Ramos (cell line): ENCODE measurements around the gene DENND1A.

Source experiments
- in situ Hi-C: fragments of 300-500 bp; cut with MboI; formaldehyde crosslinking; loops from one replicate; pipeline ENCODE4 v1.14.3; 2022; ENCODE audit warnings: low sequenced_read_pairs; ENCODE audit not compliant: unreplicated experiment

The DENND1A gene

DNA sequence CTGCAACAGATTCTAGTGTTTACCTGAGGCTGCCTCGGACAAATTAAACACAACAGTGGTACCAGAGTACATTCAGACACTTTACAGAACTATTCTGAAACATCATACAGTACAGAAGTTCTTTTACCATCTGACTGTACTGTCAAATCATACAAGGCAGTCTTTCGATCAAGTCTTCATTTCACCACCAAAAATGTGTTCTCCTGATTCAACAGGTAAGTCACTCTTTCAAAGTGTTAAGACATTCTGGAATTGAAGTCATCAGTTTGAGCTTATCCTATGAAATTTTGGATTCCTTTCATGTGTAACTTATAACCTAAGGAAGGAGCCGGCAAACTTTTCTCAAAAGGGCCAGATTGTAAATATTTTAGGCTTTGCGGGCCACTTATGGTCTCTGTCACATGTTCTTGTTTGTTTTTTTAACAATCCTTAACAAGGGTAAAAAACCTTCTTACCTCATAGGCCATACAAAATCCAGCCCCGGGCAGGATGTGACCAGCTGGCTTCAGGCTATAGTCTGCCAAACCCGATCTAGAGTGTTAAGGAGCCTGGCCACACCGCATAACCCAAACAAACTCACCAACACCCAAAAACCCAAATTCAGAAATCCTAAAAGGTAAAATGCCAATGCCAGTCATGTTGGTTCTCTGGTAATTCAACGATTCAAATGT, 151.6 kb downstream of the DENND1A start:
- in situ Hi-C loops = no loop called here

DNA sequence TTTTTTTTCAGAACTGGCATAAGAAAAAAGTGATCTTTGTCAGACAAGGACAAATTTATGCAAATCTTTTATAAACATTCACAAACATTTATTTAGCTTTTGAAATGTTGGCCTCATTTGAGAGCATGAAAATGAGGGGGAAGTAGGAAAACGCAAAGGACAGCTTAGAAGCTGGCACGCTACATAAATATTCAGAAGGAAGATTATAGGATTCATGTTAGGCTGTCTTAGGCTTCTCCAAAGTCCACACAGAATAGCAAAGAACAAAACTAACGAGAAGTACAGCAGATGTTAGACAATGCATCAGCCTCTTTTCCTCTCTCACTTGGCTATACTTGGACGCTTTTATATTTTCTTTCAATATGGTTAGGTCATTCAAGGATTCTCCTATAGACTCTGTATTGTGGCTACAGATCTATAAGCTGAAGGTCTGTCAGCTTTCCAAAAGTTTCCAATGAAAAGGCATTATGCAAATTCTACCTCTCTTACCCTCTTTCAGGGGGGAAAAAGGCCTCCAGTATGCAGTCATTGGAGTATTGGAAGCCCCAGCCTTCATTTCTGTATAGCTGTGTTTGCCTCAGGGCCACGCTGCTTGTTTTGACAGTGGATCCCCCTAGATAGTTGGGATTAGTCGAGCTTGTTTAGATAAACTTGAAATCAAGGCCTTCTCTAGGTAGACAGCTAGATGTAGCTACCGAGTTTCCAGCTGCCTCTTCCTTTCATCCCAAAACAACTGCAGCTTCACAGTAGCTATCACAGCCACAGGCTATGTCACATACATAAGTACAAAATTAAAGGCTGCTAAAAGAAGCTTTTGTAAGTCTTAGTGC, 153.0 kb downstream of the DENND1A start:
- in situ Hi-C loops = no loop called here

DNA sequence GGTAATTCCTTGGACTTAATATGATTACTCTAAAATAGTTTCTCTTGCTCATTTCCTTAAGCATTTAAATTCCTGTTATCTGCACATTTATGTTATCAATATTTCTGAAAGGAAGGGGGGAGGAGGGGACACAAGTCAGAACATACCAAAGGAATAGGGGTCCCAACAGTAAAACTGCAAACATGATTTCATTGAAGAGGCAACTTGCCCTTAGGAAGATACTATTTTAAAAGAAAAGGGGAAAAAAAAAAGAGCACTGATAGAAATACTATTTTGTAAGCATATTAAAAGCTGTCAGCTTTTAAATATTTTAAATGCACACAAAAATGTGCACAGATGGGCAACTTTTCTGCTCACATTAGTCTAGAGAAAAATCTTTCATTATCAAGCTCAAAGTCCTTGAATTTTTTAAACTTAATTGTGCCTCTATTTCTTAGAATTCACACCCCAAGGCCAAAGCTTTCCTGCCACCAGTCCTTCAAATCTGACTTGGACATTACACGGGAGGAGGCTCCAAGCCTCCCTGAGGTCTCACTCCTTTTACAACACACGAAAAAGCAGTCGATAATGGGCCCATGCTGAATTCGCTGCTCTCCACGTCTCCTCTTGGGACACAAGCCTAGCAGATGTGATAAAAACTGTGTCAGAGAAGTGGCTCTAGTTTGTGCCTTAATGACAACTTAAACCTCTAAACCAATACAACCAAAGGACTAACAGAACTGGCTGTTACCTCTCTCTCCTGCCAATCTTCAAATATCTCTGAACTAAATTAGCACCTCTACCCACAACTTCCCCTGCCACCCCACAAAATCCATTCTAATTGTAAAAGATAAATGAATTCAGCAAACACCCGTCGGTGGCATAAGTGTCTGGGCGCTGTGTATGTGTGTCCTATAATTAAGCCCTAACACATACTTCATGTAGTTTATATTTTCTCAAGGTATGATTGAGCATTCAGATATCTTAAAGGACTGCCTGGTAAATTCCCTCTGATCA, 154.3 kb downstream of the DENND1A start:
- in situ Hi-C loops = no loop called here

DNA sequence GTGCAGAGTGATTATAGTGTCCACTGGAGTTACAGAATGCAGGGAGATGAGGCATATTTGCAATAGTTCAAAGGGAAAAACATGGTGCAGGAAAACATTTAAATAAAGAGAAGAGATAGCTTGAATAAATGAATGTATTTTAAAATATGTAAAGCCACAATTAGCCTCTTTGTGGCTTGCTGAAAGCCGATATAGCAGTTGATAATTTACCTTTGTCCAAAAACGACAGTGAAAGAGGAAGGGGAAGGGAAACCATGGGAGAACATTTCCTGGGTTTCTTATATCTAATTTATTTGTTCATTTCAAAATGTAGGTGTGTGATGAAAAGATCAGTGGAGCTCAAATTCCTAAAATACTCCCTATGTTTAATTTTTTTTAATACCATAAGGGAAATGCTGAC, 156.1 kb downstream of the DENND1A start:
- in situ Hi-C loops = no loop called here

DNA sequence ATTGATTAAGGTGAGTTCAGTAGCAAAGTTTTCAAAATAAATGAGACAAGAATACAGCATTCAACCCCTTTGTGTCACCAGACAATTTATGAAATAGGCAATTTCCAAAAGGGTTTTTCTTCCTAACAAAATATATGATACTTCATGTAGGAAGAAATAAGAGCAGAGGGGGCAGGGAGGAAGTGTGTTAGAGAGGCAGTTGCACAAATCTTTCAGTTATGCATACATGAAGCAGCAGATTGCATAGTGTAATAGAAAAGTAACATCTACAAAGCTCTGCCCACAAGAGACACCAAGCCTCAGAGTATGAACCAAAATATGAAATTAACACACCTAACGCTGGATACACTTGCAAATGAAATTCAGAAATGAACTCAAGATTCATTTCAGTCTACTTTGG, 157.0 kb downstream of the DENND1A start:
- in situ Hi-C loops = no loop called here

DNA sequence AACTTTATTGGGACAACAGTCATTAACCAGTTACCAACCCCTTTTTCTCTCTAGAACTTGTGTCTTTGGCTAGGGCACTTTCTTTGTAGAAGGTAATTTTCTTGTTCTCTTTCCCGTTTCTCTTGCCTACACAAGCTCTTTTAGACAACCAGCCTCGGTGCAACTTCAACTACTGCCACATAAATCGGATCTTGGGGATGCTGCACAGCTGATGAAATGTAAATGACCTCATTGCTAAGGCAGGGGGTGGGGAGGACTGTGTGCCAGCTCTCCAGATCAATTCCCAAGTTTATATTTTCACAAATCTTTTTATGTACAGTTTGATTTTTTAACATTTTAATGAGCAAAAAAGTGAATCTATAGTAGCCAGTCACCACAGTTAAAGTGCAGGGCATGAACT, 157.6 kb downstream of the DENND1A start:
- in situ Hi-C loops = no loop called here

DNA sequence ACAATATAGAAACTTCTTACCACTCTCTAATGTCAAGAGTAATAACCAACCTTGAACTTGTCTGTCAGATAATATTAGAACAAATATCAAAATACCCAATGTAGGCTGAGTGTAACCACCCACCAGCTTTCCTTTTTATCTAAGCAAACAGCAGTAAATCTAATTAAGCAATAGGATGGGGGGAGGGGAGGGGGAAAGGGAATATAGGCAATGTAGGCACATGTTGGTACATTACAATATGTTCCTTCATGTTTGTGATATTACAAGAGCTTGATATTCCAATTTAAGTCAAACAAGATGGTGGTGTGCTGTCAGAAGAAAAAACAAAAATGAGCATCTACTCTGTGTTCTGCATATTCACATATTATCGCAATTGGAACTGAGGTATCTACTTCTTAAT, 158.2 kb downstream of the DENND1A start:
- in situ Hi-C loops = no loop called here

DNA sequence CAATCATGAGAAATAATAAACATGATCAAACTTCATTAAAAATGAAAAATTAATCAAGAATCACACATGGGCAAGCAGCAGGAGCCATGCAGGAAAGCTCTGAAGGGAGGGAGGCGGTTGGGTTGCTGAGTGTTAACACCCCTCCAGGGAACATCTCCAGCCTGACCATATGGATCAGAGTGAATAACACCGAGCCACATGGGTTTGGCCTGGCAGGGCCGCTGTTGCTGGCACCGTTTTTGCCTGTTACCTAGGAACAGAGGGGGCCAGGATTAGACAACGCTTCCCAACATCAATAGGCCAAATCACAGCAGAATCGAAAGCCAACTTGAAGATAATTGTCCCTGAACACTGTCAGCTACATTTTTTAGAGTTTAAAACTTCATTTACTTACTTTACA, 160.2 kb downstream of the DENND1A start:
- in situ Hi-C loops = no loop called here

DNA sequence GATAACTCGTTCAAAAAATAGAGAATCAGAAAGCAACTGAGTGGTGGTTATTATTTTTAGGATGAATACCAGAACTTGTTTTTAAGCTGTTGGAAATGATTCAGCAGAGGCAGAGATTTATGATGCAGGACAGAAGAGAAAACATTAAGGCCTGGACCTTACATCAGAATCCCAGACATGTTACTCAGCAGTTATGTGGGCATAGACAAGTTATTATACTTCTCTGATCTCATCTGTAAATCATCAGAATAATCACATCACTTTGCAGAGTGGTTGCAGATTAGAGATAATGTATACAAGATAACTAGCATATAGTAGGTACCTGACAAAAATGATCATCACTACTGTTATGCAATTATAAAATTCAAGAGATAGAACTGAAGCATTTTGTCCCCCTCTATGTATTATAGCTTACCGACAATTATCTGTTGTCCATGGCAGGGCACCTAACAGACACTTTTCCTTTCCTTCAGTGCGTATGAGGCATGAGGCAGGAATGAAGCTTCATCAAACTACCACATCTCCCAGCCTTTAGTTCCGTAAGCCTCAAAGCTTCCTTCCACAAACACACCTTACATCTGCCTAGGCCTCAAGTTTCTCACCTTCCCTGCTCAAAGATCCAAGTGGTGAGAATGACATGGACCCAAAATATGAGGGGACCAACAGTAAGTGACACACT, 165.9 kb downstream of the DENND1A start:
- in situ Hi-C loops = no loop called here

DNA sequence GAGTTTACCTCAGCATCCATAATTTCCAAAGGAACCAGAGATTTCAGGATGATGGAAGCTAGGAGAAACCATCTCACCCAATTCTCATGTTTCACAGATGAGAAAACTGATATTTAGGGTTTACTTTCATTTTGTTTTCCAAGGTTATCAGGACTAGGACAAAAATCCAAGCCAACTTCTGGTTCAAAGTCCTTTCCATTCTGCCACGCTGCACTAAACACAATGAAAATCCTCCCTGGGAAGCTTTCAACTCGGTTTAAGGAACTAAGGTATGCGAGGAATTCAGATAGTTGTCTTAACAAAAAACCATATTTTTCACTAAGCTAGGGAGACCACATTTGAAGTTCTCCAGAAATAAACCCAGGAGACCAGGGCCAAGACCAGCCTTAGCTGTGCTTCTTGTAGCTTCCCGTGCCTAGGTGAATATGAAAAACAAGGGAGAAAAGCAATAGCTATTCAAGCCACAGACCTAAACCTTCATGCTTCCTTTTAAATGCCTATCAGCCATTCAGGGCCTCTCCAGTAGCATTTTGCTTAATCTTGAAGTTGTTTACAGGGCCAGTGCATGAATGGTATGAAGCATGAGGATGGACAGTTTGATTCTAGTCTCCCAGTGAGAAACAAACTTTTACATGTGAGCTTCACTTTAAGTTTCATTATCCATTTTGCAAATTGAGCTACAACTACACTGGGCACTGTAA, 167.9 kb downstream of the DENND1A start:
- in situ Hi-C loops = no loop called here

DNA sequence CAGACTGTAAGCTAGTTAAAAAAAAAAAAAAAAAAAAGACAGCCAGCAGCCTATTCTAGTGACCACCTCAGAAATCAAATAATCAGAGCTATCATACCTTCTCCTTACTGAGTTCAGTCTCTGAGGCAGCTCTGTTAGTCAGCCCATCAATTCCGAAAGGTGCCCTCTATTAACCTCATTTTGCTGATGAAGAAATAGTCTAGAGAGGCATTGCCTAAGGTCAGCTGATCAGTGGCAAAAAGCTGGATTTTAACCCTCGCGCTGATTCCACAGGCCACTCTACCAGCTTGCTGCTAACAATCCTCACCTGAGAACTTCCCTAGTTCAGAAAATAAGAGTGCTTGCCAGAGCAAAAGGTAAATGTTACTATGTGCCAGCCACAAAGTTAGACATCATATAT, 172.0 kb downstream of the DENND1A start:
- in situ Hi-C loops = no loop called here

DNA sequence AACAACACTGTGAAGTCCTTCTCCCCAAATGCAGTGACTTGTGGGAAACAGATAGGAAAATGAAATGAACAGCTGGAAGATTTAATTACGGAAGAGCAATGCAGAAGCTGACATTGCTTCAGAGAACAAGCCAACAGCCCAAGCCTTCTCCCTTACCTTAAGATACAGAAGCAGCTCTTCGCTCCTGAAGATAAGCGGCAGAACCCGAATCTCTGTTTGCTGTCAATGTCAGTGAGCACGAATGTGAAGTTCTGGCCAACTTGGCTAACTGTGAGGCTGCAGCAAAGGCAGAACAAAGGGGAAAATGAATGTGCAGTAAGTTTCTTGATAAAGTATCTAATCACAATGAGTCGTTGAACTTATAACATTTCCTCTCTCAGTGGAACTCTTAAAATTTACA, 172.4 kb downstream of the DENND1A start:
- in situ Hi-C loops = no loop called here

DNA sequence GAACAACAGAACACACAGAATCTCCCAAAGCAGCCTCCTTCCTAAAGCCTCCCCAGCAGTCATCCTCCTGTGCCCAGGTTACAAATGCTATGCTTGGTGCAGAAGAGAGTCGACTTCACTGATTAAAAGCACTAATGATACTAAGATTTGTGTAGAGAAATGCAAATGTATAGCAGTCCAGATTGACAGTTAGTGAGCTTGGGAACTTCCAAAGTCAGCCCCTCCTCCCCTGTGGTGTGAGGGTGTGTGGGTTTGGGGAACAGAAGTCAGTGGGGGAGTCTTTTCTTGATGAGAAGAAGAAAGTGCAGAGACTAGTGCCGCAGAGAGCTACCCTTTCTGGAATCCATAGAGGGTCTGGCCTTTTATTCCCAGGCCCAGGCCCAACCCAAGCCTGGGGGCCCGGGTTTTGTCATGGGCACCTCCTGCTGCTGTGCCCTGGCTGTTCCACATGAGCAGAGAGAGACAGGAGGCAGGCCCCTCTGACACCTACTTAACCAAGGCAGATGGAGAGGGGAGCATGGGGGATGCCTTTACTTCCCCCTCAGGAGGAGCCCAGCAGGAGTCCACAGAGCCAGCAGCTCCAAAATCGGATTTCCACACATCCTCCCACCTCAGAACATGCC, 173.3 kb downstream of the DENND1A start:
- in situ Hi-C loops = no loop called here

DNA sequence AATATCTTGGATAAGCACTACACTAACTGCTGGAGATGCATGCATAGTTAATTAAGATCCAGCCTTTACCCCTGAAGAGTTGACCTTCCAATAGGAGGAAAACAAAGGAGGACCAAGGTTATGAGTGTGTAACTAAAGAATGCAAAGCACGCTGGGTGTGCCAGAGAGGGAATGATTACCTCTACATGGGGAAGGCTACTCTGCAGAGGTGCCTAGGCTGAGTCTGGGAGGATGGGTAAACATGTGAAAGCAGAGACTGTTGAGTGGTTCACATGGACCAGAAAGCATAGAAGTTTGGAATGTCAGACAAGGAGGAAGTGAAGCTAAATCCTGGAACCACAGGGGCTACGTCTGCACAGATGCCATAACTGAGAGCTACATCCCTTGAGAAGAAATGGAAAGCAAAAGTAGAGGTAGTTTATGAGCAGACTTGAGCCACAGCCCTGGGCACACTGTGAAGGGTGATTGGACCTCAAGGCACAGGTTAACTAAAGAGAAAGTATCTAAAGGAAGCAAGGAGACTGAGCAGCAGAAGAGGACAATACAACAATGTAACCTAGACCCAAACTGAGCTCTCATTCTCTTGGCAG, 176.2 kb downstream of the DENND1A start:
- in situ Hi-C loops = no loop called here

DNA sequence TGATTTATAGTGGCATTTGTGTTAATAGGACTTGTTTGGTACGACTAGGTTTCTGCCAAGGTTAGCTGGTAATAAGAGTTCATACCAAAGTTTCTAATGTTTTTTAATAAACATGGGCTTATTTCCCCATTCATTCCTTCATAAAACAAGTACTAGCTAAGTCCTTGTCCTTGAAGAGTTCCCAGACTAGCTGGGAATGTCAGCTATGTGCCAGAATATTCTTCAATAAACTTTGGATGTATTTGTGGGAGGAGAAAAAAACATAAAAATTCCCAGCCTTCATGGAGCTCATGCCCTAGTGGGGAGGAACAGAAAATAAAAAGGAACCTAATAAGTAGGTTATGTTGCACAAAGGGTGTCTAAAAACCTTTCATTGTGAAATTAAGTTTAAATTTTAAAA, 176.9 kb downstream of the DENND1A start:
- in situ Hi-C loops = no loop called here

DNA sequence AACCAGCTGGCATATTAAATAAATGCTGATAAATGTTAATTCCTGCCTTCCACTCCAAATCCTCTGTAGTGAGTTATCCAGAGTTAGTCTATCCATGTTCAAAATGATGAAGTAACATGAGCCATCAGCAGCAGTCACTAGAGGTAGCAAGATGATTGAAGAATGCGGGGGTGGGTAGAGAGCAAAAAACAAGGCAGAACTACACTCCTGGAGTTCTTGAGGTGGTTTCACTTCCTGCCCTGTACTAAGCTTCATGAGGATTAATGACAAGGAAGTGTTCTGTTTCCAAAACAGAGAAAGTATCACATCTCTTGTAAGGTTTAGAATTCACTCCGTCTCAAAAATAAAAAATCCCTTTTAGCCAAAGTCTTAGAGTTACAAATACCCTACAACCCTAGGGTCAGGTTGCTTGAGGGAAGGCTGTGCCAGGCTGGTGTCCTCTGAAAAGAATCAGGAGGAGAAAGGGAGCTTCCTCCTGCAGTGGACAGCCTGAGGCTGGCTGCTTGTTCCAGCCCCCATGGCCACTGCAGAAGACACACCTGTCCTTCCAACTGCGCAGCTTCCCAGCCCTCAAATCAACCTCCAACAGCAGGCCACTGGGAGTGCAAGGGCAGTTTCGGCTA, 180.2 kb downstream of the DENND1A start:
- in situ Hi-C loops = no loop called here

DNA sequence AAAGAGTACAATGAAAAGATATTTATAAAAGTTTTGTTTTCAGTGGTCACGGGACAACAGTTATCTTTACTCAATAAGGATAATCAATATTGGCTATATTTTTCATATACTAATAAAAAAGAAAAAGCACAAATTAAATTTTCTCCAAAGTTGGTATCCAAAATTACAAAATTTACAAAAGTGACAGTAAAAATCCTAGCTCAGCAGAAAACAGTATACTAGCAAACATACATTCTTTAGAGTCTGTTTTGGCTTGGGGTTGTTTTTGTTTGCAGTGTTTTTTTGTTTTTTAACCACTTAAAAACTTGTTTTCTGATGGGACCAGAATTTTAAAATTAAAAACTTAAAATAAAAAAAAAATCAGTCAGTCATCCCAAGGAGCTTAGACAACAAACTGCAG, 183.2 kb downstream of the DENND1A start:
- in situ Hi-C loops = no loop called here

DNA sequence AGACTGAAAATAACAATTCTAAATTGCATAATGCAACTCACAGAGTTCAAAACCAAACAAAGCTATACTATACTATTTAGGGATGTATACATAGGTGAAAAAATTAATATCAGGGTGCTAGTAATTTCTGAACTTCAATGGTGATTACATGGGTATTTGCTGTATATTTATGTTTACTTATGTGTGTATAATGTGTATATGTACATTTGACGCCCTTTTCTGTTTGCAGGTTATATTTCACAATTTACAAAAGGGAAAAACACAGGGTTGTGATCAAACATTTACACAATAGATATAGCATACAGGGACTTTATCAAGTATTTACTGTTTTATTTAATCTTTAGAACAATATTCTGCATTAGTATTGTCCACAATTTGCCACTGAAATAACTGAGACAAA, 184.0 kb downstream of the DENND1A start:
- in situ Hi-C loops = no loop called here
